GM12801 (cell line): ENCODE measurements around the gene BTBD9.

ENCODE experiments used
- TF ChIP-seq, protein P1 (sequence below): IDR thresholded peaks from one replicate; pipeline ENCODE4 v1.5.1; 2011; ENCODE audit warnings: control low read depth; ENCODE audit not compliant: insufficient read length; ENCODE audit errors: extremely low read depth

Gene BTBD9

DNA sequence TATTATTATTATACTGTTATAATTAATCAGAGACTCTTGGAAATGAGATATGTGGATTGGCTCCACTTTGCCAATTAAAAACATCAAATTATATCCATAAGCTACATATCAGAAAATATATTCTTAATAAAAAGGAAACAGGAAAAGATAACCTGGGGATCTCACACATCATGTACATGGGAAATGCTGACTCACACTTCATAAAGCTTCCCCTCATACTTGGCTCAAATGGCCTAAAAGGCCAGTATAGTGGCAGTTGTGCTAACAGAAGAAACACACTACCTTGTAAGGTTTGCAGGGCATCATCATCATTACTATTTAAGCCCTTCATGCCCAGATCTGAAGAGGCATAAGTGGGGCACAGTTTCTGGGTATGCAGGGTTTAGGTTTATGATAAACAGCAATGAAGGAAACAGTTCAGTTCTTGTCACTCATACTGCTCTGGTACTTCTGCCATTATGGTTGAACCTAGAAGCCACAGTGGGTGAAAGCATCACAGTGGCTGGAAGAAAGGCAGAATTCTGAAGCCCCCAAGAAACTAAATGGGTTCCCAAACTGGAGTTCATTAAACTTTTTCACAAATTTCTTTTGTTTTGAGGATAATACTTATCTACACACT, 60.6 kb downstream of the BTBD9 start:
- TF ChIP-seq, protein P1, sequence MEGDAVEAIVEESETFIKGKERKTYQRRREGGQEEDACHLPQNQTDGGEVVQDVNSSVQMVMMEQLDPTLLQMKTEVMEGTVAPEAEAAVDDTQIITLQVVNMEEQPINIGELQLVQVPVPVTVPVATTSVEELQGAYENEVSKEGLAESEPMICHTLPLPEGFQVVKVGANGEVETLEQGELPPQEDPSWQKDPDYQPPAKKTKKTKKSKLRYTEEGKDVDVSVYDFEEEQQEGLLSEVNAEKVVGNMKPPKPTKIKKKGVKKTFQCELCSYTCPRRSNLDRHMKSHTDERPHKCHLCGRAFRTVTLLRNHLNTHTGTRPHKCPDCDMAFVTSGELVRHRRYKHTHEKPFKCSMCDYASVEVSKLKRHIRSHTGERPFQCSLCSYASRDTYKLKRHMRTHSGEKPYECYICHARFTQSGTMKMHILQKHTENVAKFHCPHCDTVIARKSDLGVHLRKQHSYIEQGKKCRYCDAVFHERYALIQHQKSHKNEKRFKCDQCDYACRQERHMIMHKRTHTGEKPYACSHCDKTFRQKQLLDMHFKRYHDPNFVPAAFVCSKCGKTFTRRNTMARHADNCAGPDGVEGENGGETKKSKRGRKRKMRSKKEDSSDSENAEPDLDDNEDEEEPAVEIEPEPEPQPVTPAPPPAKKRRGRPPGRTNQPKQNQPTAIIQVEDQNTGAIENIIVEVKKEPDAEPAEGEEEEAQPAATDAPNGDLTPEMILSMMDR, result no peak

DNA sequence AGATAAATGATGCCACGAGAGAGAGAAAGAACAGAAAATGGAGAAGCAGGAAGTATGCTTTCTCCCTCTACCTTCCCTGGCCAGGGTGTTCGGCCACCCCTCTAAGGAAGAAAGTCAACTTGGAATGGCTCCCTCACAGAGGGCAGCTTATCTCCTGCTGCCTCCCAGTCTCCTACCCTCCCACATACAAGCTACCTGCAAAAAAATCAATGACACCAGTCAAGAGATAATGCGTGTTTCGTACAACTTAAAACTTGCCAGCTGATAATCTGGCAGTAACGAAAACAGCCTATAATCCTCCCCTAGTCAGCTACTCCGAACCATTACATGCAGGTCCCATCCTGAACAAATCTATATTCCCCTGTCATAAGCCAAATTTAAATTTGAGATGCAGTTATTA, 61.7 kb downstream of the BTBD9 start:
- TF ChIP-seq, protein P1, result no peak

DNA sequence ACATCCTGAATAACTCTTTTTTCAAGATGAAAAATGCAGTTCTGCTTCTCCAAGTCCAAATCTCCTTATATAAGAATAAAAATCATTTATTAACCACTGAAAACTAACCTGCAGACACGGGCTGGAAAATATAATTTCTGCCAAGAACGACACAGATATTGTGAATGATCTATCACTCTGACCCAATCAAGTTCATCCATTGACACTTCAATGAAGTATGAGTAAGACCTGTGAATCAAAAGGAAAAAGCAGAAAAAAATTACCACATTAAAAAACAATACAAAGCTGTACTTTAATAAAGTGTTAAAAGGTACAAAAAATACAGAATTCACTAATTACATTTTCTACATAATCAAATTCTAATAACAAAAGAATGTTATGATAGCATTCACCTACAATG, 62.2 kb downstream of the BTBD9 start:
- TF ChIP-seq, protein P1, result no peak

DNA sequence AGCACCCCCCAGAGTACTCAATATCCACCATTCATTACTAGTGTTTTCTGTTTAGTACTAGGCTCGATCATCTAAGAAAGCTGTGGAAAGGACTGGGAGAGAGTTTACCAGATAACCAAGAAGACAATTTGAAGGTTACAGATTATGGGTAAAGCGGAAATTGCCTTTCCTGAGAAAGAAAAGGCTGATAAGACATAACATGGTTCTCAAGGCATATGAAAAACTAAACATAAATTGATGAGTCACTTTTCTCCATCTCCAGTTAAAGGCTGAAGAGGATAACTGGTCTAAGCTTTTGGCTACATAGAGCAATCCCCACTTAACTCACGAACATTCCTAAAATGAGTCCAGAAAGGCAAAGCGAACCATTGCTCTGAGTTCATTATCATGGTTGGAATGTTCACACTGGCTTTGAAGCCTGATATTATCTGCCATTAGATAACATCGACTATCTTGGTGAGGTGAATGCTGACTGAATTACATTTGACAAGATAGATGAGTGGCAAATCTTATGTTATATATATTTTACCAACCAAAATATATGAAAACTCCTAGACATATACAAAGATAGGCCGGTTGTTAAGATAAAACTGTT, 65.8 kb downstream of the BTBD9 start:
- TF ChIP-seq, protein P1, result no peak

DNA sequence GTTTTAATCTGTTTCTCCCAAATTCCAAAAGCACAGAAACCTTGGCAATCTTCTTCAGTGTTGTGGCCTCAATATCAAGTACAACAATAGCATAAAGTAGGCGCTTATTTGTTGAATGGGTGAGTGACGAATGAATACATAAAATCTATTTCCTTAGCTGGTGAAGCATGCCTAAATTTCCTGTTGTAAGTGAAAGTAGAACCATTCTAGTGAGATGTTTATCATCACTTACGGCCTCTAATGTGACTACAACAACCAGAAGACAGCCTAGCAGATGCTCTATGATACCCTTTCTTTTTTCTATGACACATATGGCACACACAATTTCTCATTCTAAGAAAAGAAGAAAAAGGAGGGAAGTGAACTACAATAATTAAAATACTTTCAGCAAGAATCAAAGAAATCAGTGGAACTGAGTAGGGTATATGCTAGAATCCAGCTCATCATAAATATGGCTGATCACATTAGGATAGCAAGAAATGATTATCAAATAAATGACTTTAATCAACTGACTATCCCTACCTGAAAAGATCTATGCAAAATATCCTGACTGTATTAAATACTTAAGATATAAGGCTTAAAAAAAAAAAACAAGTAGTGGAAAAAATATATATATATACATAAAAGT, 67.4 kb downstream of the BTBD9 start:
- TF ChIP-seq, protein P1, result no peak

DNA sequence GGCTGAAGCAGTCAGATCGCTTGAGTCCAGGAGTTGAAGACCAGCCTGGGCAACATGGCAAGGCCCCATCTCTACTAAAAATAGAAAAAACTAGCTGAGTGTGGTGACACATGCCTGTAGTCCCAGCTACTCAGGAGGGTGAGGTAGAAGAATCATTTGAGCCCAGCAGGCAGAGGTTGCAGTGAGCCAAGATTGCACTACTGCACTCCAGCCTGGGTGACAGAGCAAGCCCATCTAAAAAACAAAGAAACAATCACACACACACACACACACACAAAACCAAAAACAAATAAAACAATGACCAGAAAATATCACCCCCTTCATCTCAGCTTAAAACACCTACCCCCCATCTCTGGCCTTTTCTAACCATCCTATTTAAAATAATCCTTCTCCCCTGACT, 68.0 kb downstream of the BTBD9 start:
- TF ChIP-seq, protein P1, result no peak

DNA sequence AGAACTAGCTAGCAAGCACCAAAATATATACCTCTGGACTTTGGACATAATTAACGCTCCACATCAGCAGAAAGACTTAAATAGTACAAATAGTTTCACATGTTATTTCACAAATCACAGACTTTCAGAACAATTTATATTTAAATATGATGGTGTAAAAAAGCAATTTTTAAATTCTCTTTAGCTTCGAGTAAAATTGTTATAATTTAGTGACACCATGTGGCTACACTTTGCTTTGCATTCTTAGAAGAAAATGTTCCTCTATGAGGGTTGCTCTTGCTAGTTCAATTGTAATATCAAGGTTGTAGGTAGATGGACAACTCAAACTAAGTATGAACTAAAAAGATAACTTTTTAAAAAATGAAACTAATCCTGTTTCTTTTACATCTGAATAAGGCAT, 69.0 kb downstream of the BTBD9 start:
- TF ChIP-seq, protein P1, result no peak
